ENCODE measurements around the gene SP3. TPM values are rescaled to one million over a fixed set of nuclear protein-coding genes. Genes with fewer than 3 reads are reported as not detected.

SP3 gene
- 89.8 and 120 TPM in 2 replicates for total RNA-seq (2014; rRNA removed; shearing (Covaris generic))

DNA sequence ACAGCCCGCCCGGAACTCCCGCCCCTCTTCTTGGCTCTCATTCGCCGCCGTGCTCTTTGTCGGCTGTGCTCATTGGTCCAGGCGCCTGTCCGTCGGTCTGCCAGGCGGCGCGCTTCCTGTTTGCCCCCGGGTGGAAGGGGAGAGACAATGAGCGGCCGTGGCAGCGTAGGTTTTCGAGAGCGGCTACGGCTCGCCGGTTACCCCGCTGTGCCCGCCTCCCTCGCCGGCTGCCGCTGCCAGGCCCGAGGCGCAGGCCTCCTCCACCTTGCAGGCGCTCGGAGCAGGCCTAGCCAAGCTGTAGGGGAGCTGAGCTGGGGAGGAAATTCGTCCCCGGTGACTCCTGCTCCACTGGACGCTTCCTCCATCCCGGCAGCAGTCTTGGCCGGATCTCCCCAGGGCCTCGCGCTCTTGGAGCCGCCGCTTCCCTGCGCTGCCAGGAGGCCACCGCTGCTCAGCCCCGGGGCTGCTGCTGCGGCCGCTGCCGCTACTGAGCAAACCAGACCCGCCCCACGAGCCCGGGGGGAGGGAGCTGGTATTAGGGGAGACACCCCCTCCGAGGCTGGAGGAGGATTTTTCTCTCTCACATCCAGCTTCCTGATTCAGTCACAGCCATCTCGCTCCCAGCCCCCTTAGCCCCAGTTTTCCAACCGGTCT, at the start of gene SP3:
Gene SP3 (minus strand): TSS at position 2 of the 654 bp plus-strand sequence. CDS start 202 bp downstream, outside the sequence.
- Histone ChIP-seq H3K27me3 (replicated peaks) (no peaks in the 10 kb centered on the region), H3K4me1 (replicated peaks) (peaks cover 33% of the 10 kb centered on the region), H3K27ac (peak within 1 kb of the TSS; percentile 100), H3K9me3 (replicated peaks) (no peaks in the 10 kb centered on the region), H3K36me3 (peaks cover 35% of the 10 kb centered on the region), H3K4me3 (peak within 1 kb of the TSS; percentile 65)
- peak; percentile 98 for DNase-seq (ENCODE audit: low read depth in 1 of 2, low spot score in 2 of 2)

GRCh38 chr2:174014699-174015070, 49.5 kb upstream of the SP3 start:
- H3K27ac ChIP-seq, result no peak overlapping the region
- H3K4me3 ChIP-seq, result no peak overlapping the region
- no peaks in the 10 kb centered on the region for H3K9me3 ChIP-seq (replicated peaks)
- H3K27me3 ChIP-seq (replicated peaks), result no peaks in the 10 kb centered on the region
- no peak for DNase-seq (ENCODE audit: low read depth in 1 of 2, low spot score in 2 of 2)
- no peaks in the 10 kb centered on the region for H3K36me3 ChIP-seq
- peaks cover 18% of the 10 kb centered on the region for H3K4me1 ChIP-seq (replicated peaks)

DNA sequence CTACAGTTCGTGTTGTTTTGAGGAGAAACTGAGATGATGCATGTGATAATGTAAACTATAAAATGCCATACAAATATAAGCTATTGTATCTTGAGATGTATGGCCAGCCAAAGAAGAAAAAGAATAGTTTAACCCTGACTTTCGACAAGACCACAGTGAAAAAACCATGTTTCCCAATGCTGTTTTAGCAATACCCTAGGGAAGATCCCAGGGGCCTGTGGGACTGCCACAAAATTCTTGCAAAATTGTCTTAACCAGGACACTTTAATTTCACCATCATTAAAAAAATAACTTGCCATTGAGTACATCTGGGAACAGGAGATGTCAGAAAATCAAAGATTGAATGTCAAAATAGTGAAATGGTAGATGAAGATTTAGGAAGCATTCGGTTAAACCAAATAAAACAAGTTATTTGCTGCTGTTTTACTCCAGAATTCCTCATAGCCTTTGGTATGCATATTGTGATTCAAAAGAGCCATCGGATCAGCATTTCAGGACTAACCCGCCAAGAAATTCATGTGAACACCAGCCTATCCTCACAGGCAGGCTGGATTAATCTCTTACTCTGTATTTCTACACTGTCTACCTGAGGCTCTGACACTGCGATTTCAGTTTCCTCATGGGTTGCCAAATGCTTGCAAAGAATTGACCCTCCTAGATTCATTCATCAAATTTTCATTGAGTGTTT, 49.0 kb upstream of the SP3 start:
- H3K4me3 ChIP-seq, result no peak overlapping the region
- no peaks in the 10 kb centered on the region for H3K36me3 ChIP-seq
- H3K4me1 ChIP-seq (replicated peaks), result peaks cover 18% of the 10 kb centered on the region
- H3K27ac ChIP-seq, result no peak overlapping the region
- DNase-seq (ENCODE audit: low read depth in 1 of 2, low spot score in 2 of 2), result no peak
- H3K9me3 ChIP-seq (replicated peaks), result no peaks in the 10 kb centered on the region
- no peaks in the 10 kb centered on the region for H3K27me3 ChIP-seq (replicated peaks)

DNA sequence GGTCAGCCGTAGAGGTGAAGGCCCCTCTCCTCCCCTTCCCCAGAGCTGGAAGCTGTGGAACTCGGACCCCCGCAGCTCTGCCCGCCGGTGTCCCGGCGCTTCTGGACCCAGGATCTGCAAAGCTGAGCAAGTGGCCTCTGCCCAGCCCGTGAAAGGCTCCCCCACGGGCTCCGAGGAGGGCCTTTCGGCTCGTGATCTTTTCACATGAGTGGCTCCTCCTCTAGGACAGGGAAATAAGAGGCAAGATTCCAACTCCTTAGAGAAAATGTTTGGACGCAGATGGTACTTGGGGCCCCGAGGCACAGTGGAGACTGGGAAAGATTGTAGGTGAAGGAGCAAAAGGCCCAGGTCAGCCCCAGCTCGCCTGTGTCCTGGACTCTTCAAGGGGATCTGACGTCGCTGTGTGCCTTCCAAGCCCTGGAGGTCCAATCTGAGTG, 48.2 kb upstream of the SP3 start:
- no peak for DNase-seq (ENCODE audit: low read depth in 1 of 2, low spot score in 2 of 2)
- peak overlapping the region; percentile 43 for H3K27ac ChIP-seq
- peak overlapping the region; percentile 32 for H3K4me3 ChIP-seq
- H3K36me3 ChIP-seq, result no peaks in the 10 kb centered on the region
- peaks cover 18% of the 10 kb centered on the region for H3K4me1 ChIP-seq (replicated peaks)
- no peaks in the 10 kb centered on the region for H3K9me3 ChIP-seq (replicated peaks)
- no peaks in the 10 kb centered on the region for H3K27me3 ChIP-seq (replicated peaks)

DNA sequence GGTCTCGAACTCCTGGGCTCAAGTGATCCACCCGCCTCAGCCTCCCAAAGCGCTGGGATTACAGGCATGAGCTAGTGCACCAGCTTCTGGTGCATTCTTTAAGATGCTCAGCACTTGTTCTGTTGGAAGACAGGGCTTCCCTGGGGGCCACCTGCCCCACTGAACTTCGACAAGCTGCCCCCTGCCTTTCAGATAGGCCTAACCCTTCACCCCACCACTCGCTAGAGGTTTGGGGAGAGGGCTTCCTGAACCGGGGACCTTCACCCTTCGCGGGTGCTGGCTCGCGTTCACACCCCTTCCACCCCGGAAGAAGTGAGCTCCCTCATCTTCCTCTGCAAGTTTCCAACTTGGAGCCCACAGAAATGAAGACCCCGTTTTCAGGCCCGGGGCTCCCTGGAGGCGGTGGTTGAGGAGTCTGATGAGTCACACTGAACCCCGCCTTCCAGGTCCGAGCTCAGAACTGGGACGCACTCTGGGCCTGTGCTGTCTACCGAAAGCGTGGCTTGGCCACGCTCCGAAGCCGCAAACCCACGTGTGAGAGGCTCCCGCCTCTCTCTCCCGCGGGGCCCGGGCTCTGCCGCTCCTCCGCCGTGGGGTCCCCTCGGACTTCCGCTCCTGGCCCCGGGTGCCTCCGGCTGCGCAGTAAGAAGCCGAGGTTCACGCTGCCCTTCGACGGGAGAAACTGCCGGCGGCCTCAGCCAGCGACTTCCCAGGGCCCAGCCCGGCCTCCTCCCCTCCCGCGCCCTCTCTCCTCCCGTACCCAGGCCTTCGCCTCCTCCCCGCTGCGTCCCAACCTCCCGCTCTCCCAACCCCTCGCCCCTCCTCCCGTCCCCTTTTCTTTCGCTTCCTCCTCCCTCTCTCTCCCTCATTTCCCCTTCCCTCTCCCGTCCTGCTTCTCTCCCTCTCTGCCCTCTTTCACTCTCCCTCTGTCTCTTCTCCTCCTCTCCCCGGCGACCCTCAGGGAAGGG, 47.5 kb upstream of the SP3 start:
- Histone ChIP-seq H3K36me3 (no peaks in the 10 kb centered on the region), H3K9me3 (replicated peaks) (no peaks in the 10 kb centered on the region), H3K4me1 (replicated peaks) (peaks cover 18% of the 10 kb centered on the region), H3K27ac (peak overlapping the region; percentile 43), H3K4me3 (peak overlapping the region; percentile 32), H3K27me3 (replicated peaks) (no peaks in the 10 kb centered on the region)
- DNase-seq (ENCODE audit: low read depth in 1 of 2, low spot score in 2 of 2), result no peak

DNA sequence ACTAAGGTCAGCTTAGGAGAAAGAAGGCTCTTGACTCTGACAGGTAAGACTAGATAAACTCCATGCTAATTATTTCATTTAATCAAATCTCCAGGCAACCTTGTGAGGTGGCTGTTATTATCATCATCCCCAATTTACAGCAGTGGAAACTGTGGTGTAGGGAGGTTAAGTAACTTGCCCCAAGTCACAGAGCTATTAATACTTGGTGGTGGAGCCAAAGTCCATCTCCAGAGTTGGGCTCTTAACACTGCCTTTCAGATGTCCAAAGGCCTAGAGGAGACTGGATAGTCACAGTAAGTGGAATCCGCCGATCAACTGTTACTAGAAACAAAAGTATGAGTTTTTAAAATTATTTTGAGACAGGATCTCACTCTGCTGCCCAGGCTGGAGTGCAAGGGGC, 46.6 kb upstream of the SP3 start:
- H3K27ac ChIP-seq, result no peak overlapping the region
- no peaks in the 10 kb centered on the region for H3K27me3 ChIP-seq (replicated peaks)
- no peaks in the 10 kb centered on the region for H3K36me3 ChIP-seq
- H3K9me3 ChIP-seq (replicated peaks), result no peaks in the 10 kb centered on the region
- no peak for DNase-seq (ENCODE audit: low read depth in 1 of 2, low spot score in 2 of 2)
- peaks cover 18% of the 10 kb centered on the region for H3K4me1 ChIP-seq (replicated peaks)
- no peak overlapping the region for H3K4me3 ChIP-seq

GRCh38 chr2:174011173-174011572, 46.0 kb upstream of the SP3 start:
- no peak for DNase-seq (ENCODE audit: low read depth in 1 of 2, low spot score in 2 of 2)
- no peak overlapping the region for H3K27ac ChIP-seq
- H3K27me3 ChIP-seq (replicated peaks), result no peaks in the 10 kb centered on the region
- peaks cover 18% of the 10 kb centered on the region for H3K4me1 ChIP-seq (replicated peaks)
- H3K36me3 ChIP-seq, result no peaks in the 10 kb centered on the region
- H3K4me3 ChIP-seq, result no peak overlapping the region
- H3K9me3 ChIP-seq (replicated peaks), result no peaks in the 10 kb centered on the region

DNA sequence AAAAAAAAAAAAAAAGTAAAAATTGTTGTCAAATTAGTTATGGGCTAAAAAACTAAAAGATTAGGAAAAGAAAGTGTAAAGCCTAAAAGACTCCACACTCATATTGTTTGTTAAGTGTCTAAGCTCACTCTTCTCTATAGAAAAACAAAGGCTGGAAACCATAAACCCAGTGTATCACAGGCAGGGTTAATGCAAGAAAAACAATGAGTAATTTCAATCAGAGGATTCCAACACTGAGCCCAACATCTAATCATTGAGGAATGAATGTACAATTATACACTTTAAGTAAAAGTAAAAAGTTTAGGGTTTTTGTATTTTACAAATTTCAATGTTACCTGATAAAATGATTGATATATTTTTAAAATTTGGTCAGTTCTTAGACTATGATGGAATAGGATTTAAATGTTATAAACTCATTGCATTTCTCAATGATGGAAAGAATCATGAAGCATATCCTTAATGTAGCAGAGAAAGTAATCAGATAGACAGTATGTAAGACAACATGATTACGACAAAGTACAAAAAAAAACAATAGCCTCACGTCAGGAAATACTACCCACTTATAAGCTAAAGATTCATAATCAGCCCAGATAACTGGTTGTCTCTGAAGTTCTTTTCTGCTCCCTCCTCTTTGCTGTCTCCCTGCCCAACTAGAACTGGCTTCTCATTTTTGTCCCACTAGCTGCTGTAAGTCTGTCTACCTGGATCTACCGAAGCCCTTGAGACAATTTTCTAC, 44.5 kb upstream of the SP3 start:
- no peak for DNase-seq (ENCODE audit: low read depth in 1 of 2, low spot score in 2 of 2)
- H3K36me3 ChIP-seq, result no peaks in the 10 kb centered on the region

DNA sequence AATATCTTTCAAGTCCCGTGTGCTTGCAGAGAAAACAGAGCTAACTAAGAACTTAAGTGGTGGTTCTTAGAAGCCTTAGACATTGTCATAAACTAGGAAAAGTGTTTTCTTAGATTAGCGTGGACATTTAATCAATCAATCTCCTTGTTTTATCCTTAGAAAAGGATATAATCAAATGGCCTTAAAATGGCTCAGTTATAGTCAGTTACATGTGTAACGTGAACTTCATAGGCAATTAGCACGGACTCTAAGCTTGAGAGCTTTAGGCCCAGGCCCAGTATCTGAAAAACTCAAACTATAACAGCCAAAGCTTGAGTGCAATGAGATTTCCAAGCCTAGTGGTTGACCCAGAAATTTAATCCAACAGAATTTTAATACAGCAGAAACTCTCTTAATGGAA, 43.5 kb upstream of the SP3 start:
- H3K4me3 ChIP-seq, result no peak overlapping the region

More for the DNA sequence above, 44.5 kb upstream of the SP3 start:
- Histone ChIP-seq H3K4me3 (no peak overlapping the region), H3K27me3 (replicated peaks) (no peaks in the 10 kb centered on the region), H3K27ac (no peak overlapping the region), H3K4me1 (replicated peaks) (peaks cover 18% of the 10 kb centered on the region), H3K9me3 (replicated peaks) (no peaks in the 10 kb centered on the region)

DNA sequence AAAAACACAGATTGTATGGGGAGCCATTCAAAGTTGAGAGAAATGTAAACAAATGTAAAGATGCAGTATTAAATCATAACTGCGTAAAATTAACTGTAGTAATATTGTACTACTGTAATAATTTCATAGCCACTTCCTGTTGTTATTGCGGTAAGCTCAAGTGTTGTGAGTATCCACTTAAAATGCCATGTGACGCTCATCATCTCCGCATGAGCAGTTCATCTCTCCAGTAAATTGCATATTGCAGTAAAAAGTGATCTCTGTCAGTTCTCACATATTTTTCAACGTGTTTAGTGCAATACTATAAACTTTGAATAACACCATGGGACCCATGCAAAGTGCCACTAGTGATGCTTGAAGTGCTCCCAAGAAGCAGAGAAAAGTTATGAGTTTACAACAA, 41.8 kb upstream of the SP3 start:
- Histone ChIP-seq H3K27me3 (replicated peaks) (no peaks in the 10 kb centered on the region), H3K36me3 (no peaks in the 10 kb centered on the region), H3K27ac (no peak overlapping the region), H3K9me3 (replicated peaks) (no peaks in the 10 kb centered on the region), H3K4me3 (no peak overlapping the region), H3K4me1 (replicated peaks) (0 out of 2 replicates have a peak, but pooled peaks cover 3% of the 10 kb centered on the region)
- DNase-seq (ENCODE audit: low read depth in 1 of 2, low spot score in 2 of 2), result no peak

More for the DNA sequence above, 43.5 kb upstream of the SP3 start:
- H3K27me3 ChIP-seq (replicated peaks), result no peaks in the 10 kb centered on the region
- no peak for DNase-seq (ENCODE audit: low read depth in 1 of 2, low spot score in 2 of 2)
- H3K4me1 ChIP-seq (replicated peaks), result peaks cover 17% of the 10 kb centered on the region
- no peaks in the 10 kb centered on the region for H3K36me3 ChIP-seq
- H3K9me3 ChIP-seq (replicated peaks), result no peaks in the 10 kb centered on the region
- no peak overlapping the region for H3K27ac ChIP-seq

GRCh38 chr2:174005801-174006419, 40.7 kb upstream of the SP3 start:
- Histone ChIP-seq H3K4me1 (replicated peaks) (0 out of 2 replicates have a peak, but pooled peaks cover 3% of the 10 kb centered on the region), H3K27ac (no peak overlapping the region), H3K27me3 (replicated peaks) (no peaks in the 10 kb centered on the region), H3K9me3 (replicated peaks) (no peaks in the 10 kb centered on the region), H3K36me3 (no peaks in the 10 kb centered on the region; the same call in 1 of the 2 replicates), H3K4me3 (no peak overlapping the region)
- no peak for DNase-seq (ENCODE audit: low read depth in 1 of 2, low spot score in 2 of 2)

DNA sequence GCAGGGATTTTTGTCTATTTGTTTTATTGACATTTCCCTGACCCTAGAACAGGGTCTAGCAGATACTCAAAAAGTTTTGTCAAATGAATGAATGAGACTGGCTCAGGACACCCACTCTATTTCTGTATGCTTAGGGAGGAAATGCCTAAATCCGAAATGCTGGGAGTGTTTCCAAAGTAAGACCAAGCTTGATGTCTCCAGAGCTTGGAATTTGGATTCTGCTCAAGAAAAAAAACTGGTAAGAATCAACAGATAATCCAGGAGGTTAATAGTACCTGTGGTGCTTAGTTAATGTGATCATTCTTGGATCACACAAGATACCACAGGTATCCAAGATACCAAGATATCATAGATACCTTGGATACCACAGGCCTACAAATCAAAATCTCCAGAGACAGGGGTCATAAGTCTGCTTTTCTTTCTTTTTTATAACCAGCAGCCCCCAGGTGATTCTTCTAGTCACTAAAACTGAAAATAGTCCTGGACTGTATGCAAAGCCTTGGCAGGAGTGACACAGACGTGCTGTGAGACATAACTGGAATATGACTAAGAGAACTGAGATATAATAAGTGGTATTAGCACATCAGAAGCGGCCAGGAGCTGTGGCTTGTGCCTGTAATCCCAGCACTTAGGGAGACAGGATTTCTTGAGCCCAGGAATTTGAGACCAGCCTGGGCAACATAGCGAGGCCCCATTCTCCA, 39.9 kb upstream of the SP3 start:
- Histone ChIP-seq H3K4me3 (no peak overlapping the region), H3K9me3 (replicated peaks) (no peaks in the 10 kb centered on the region), H3K4me1 (replicated peaks) (0 out of 2 replicates have a peak, but pooled peaks cover 2% of the 10 kb centered on the region), H3K36me3 (no peaks in the 10 kb centered on the region; the same call in 1 of the 2 replicates), H3K27ac (no peak overlapping the region), H3K27me3 (replicated peaks) (no peaks in the 10 kb centered on the region)
- no peak for DNase-seq (ENCODE audit: low read depth in 1 of 2, low spot score in 2 of 2)

Data from SJSA1 (cell line).